Measurements from ENCODE around the gene MLH3. TPM values are rescaled to one million over a fixed set of nuclear protein-coding genes. Genes with fewer than 3 reads are reported as not detected.

Gene MLH3
- total RNA-seq, 2 experiments from 2014 or later: 6.6 to 6.7 TPM

DNA sequence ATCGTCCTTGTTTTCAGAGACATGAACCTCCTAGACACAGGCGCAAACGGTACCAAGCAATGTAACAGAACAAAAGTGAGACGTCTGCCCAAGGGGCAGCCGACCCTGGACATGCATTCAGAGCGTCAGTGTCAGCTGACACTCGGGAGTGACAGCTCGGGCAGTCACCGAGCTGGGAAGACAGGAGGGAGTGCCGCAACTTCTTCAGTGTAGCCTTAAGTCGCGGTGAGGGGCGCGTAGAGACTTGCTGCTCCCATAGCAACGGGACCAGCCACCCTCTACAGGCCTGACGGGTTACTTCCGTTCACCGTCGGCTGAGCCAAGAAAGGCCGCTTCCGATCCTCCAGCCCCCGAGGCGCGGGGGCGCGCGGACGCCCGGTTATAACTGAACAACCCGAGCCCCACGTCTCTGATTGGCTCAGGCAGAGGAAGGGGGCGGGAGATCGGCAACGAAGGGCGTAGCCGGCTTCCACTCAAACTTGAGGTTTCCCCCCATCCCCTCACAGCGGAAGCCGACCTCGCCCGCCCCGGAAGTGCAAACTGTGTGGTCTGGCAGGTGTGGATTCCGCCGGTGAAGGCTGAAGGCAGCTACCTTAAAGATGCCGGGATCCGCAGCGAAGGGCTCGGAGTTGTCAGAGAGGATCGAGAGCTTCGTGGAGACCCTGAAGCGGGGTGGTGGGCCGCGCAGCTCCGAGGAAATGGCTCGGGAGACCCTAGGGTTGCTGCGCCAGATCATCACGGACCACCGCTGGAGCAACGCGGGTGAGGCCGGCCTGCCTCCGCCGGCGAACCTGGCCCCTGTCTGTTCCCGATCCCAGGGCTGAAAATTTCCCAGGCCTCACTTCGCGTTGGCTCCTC, 48.6 kb downstream of the MLH3 start, which contains the start of gene EIF2B2:
Gene EIF2B2, plus strand, starts transcription at position 530 of the 858 bp plus-strand sequence. Its CDS starts 70 bp downstream, at position 600.
- CTCF ChIA-PET (ENCODE audit: unreplicated experiment): interaction anchor here (1.4 kb wide), 1 partner anchor 20 kb away, joined by 3 read pairs; no protein-coding TSS in a partner anchor
- TF ChIP-seq, protein P1, sequence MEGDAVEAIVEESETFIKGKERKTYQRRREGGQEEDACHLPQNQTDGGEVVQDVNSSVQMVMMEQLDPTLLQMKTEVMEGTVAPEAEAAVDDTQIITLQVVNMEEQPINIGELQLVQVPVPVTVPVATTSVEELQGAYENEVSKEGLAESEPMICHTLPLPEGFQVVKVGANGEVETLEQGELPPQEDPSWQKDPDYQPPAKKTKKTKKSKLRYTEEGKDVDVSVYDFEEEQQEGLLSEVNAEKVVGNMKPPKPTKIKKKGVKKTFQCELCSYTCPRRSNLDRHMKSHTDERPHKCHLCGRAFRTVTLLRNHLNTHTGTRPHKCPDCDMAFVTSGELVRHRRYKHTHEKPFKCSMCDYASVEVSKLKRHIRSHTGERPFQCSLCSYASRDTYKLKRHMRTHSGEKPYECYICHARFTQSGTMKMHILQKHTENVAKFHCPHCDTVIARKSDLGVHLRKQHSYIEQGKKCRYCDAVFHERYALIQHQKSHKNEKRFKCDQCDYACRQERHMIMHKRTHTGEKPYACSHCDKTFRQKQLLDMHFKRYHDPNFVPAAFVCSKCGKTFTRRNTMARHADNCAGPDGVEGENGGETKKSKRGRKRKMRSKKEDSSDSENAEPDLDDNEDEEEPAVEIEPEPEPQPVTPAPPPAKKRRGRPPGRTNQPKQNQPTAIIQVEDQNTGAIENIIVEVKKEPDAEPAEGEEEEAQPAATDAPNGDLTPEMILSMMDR (conservative IDR thresholded peaks at IDR 0.05; ENCODE audit: low read length): no peak
- no peak for TF ChIP-seq EZH2phosphoT487 (IDR thresholded peaks at IDR 0.05; ENCODE audit: borderline replicate concordance, low read depth, low read length)

DNA sequence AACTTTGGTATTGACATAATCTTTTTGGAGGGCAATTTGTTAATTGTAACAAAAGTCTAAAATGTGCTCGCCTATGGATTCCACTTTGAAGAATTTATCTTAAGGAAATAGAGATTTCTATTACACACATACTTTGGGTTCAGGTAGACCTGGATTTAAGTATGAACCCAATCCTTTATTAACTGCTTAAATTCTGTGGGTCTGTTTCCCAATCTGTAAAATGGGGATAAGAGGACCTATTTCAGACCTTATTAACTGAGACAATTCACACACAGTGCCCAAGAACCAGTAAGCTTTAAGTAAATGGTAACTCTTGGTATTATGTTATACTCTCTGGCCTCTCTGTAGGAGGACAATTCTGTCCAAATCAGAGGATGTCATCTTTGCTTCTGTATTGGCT, 49.4 kb downstream of the MLH3 start:
- Histone ChIP-seq H2AFZ (ENCODE audit: low read length) (peak overlapping the region; percentile 94), H3K79me2 (ENCODE audit: insufficient read depth, low read depth, low read length) (peaks cover 22% of the 10 kb centered on the region), H4K20me1 (ENCODE audit: insufficient read depth, low read length) (no peaks in the 10 kb centered on the region), H3K9me3 (ENCODE audit: low read length) (peaks cover 12% of the 10 kb centered on the region; the same call in 1 of the 2 replicates), H3K4me1 (ENCODE audit: insufficient read depth, low read length, poor library complexity, severe bottlenecking) (peaks cover 15% of the 10 kb centered on the region), H3K36me3 (ENCODE audit: insufficient read depth, low read length) (peaks cover 30% of the 10 kb centered on the region), H3K4me2 (ENCODE audit: low read length) (peak overlapping the region; percentile 74), H3K27ac (ENCODE audit: low read depth, low read length, poor library complexity, severe bottlenecking) (peak overlapping the region; percentile 64), H3K9me2 (ENCODE audit: insufficient read depth, low read length) (no peaks in the 10 kb centered on the region), H3K4me3 (ENCODE audit: low read depth, low read length, poor library complexity, severe bottlenecking) (peak overlapping the region; percentile 92)
- peak; percentile 6 for DNase-seq (ENCODE audit: low spot score)
- TF ChIP-seq, protein P1 (conservative IDR thresholded peaks at IDR 0.05; ENCODE audit: low read length): no peak
- TF ChIP-seq EZH2phosphoT487 (IDR thresholded peaks at IDR 0.05; ENCODE audit: borderline replicate concordance, low read depth, low read length): no peak
- ChIA-PET POLR2A (interaction anchor here (0.6 to 0.7 kb wide), 2 partner anchors 141 to 1558 kb away, joined by 3 to 4 read pairs; no protein-coding TSS in a partner anchor), CTCF (ENCODE audit: unreplicated experiment) (interaction anchor here (0.5 kb wide), 1 partner anchor 851 kb away, joined by 6 read pairs; no protein-coding TSS in a partner anchor)
- intact Hi-C loops (cut with micrococcal nuclease; ENCODE audit: unreplicated experiment): loop anchor here (1.0 kb wide), 2 partner anchors 56 to 66 kb away; no protein-coding TSS in a partner anchor
- BruUV-seq (replicated peaks): no TSS peak

More for the DNA sequence above, 48.6 kb downstream of the MLH3 start, which contains the start of gene EIF2B2:
- peak within 1 kb of the TSS; percentile 92 for H3K4me3 ChIP-seq (ENCODE audit: low read depth, low read length, poor library complexity, severe bottlenecking)
- DNase-seq (ENCODE audit: low spot score): peak; percentile 99
- BruUV-seq (replicated peaks): no TSS peak
- H3K4me1 ChIP-seq (ENCODE audit: insufficient read depth, low read length, poor library complexity, severe bottlenecking): peaks cover 15% of the 10 kb centered on the region
- H3K36me3 ChIP-seq (ENCODE audit: insufficient read depth, low read length): peaks cover 37% of the 10 kb centered on the region
- peaks cover 12% of the 10 kb centered on the region; the same call in 1 of the 2 replicates for H3K9me3 ChIP-seq (ENCODE audit: low read length)
- H4K20me1 ChIP-seq (ENCODE audit: insufficient read depth, low read length): no peaks in the 10 kb centered on the region
- peak within 1 kb of the TSS; percentile 81 for H3K4me2 ChIP-seq (ENCODE audit: low read length)
- intact Hi-C loops (cut with micrococcal nuclease; ENCODE audit: unreplicated experiment): loop anchor here (1.0 kb wide), 2 partner anchors 56 to 66 kb away; no protein-coding TSS in a partner anchor
- H2AFZ ChIP-seq (ENCODE audit: low read length): peak within 1 kb of the TSS; percentile 94
- H3K9me2 ChIP-seq (ENCODE audit: insufficient read depth, low read length): no peaks in the 10 kb centered on the region
- peaks cover 22% of the 10 kb centered on the region for H3K79me2 ChIP-seq (ENCODE audit: insufficient read depth, low read depth, low read length)
- H3K27ac ChIP-seq (ENCODE audit: low read depth, low read length, poor library complexity, severe bottlenecking): peak within 1 kb of the TSS; percentile 64
- POLR2A ChIA-PET: interaction anchor here (0.6 to 1.6 kb wide), 8 partner anchors 10 to 1559 kb away, joined by 3 to 6 read pairs (median 3); no protein-coding TSS in a partner anchor

All from OCI-LY7 (cell line).